Fibroblast of lung (primary cell): ENCODE data around the gene ANKRD44. TPM values are rescaled to one million over a fixed set of nuclear protein-coding genes. Genes with fewer than 3 reads are reported as not detected.

Experiments
- DNase-seq, 2 donors: peaks; one replicate each; pipeline versions ENCODE4 v3.0.0 to v3.0.0-alpha.2; 2010; ENCODE audit warnings: low read depth in 2 of 2
- H2AFZ ChIP-seq: 2 replicates; pipeline ENCODE4 v1.5.1; 2012; ENCODE audit warnings: low read length, control low read depth, inconsistent platforms
- H3K27ac ChIP-seq: 2 replicates; pipeline ENCODE4 v1.5.1; 2011; ENCODE audit warnings: low read length, control low read depth; ENCODE audit not compliant: insufficient read depth
- H3K27me3 ChIP-seq: 2 replicates; pipeline ENCODE4 v1.5.1; 2011; ENCODE audit warnings: mild to moderate bottlenecking, low read length; ENCODE audit not compliant: control insufficient read depth, insufficient read depth
- H3K36me3 ChIP-seq: 2 replicates; pipeline ENCODE4 v1.5.1; 2011; ENCODE audit warnings: low read length; ENCODE audit not compliant: control insufficient read depth, insufficient read depth
- H3K4me1 ChIP-seq: 2 replicates; pipeline ENCODE4 v1.5.1; 2011; ENCODE audit warnings: low read length; ENCODE audit not compliant: control insufficient read depth, insufficient read depth; ENCODE audit errors: extremely low read depth
- H3K4me2 ChIP-seq: 2 replicates; pipeline ENCODE4 v1.5.1; 2011; ENCODE audit warnings: low read length, control low read depth; ENCODE audit not compliant: insufficient read depth; ENCODE audit errors: extremely low read depth
- H3K4me3 ChIP-seq, 4 experiments: fragments of 200-600 bp in 1 of 4; sonication (generic) in 1 of 4; replicated peaks in 1 of 4; 2 replicates each; pipeline ENCODE4 v1.5.1; 2011 to 2016; ENCODE audit warnings: low read length in 4 of 4, low read depth in 3 of 4, mild to moderate bottlenecking in 3 of 4, control low read depth in 2 of 4, inconsistent platforms in 1 of 4, mixed read lengths in 1 of 4; ENCODE audit not compliant: insufficient read depth in 1 of 4; ENCODE audit errors: control extremely low read depth in 1 of 4
- H3K79me2 ChIP-seq: 2 replicates; pipeline ENCODE4 v1.5.1; 2012; ENCODE audit warnings: mild to moderate bottlenecking, low read length, inconsistent platforms; ENCODE audit not compliant: control insufficient read depth, insufficient read depth
- H3K9ac ChIP-seq: 2 replicates; pipeline ENCODE4 v1.5.1; 2011; ENCODE audit warnings: mild to moderate bottlenecking, low read length, control low read depth; ENCODE audit not compliant: insufficient read depth
- H3K9me3 ChIP-seq: 2 replicates; pipeline ENCODE4 v1.5.1; 2012; ENCODE audit warnings: low read depth, low read length; ENCODE audit not compliant: control insufficient read depth, insufficient read depth
- H4K20me1 ChIP-seq: 2 replicates; pipeline ENCODE4 v1.5.1; 2011; ENCODE audit warnings: low read length; ENCODE audit not compliant: control insufficient read depth, insufficient read depth; ENCODE audit errors: extremely low read depth
- CTCF ChIP-seq, 2 donors: IDR thresholded peaks in 1 of 2; conservative IDR thresholded peaks in 1 of 2; 1 replicate in 1 of 2; 2 replicates in 1 of 2; pipeline ENCODE4 v1.5.1; 2011 to 2012; ENCODE audit warnings: low read length in 2 of 2, control low read depth in 1 of 2, inconsistent platforms in 1 of 2, low read depth in 1 of 2, mild to moderate bottlenecking in 1 of 2
- EZH2 ChIP-seq: IDR thresholded peaks from 2 replicates; pipeline ENCODE4 v1.5.1; 2012; ENCODE audit warnings: low read length, control low read depth, mild to moderate bottlenecking; ENCODE audit errors: missing control alignments
- polyA plus RNA-seq, 2 donors: library from polyadenylated mRNA; depleted of rRNA in 1 of 2; stranded (reverse) in 1 of 2; unstranded in 1 of 2; fragments of >200 nt; gene quantifications; 2 replicates each; pipeline ENCODE4 v1.2.1, GENCODE V29; 2011 to 2012; ENCODE audit warnings: missing spikeins in 1 of 2
- total RNA-seq: library from RNA; depleted of rRNA; stranded (reverse); fragments of >200 nt; gene quantifications from 2 replicates; pipeline ENCODE4 v1.2.1, GENCODE V29; 2014

Gene ANKRD44
- total and polyA plus RNA-seq, 2 donors (not counting 1 experiment from before 2014, with no cell fraction given) = 7.6 to 9.7 TPM

GRCh38 chr2:197200051-197200761 lies 110.4 kb downstream of the ANKRD44 start:
- H3K4me3 ChIP-seq = no peak overlapping the region
- H3K27ac ChIP-seq = no peak overlapping the region
- no peak overlapping the region for H3K9ac ChIP-seq
- no peaks in the 10 kb centered on the region for H3K4me1 ChIP-seq
- no peak overlapping the region for H3K4me2 ChIP-seq
- no peak for TF ChIP-seq EZH2
- TF ChIP-seq CTCF (conservative IDR thresholded peaks at IDR 0.05 in 1 of 2, IDR thresholded peaks at IDR 0.05 in 1 of 2; ENCODE audit: low read depth in 1 of 2, low read length in 2 of 2) = no peak
- no peaks in the 10 kb centered on the region for H4K20me1 ChIP-seq
- H2AFZ ChIP-seq = no peak overlapping the region
- no peaks in the 10 kb centered on the region for H3K9me3 ChIP-seq
- H3K36me3 ChIP-seq = no peaks in the 10 kb centered on the region
- H3K27me3 ChIP-seq = no peaks in the 10 kb centered on the region
- H3K79me2 ChIP-seq = no peaks in the 10 kb centered on the region
- no peak for DNase-seq

GRCh38 chr2:197198890-197199289 lies 111.7 kb downstream of the ANKRD44 start:
- Histone ChIP-seq H3K27me3 (no peaks in the 10 kb centered on the region), H3K79me2 (no peaks in the 10 kb centered on the region), H3K36me3 (no peaks in the 10 kb centered on the region), H3K27ac (no peak overlapping the region), H3K4me3 (no peak overlapping the region), H4K20me1 (no peaks in the 10 kb centered on the region), H3K9me3 (no peaks in the 10 kb centered on the region), H2AFZ (no peak overlapping the region), H3K4me2 (no peak overlapping the region), H3K9ac (no peak overlapping the region), H3K4me1 (no peaks in the 10 kb centered on the region)
- TF ChIP-seq EZH2 (no peak), CTCF (conservative IDR thresholded peaks at IDR 0.05 in 1 of 2, IDR thresholded peaks at IDR 0.05 in 1 of 2; ENCODE audit: low read depth in 1 of 2, low read length in 2 of 2) (no peak)
- no peak for DNase-seq

GRCh38 chr2:197197895-197198311 lies 112.7 kb downstream of the ANKRD44 start:
- TF ChIP-seq CTCF (conservative IDR thresholded peaks at IDR 0.05 in 1 of 2, IDR thresholded peaks at IDR 0.05 in 1 of 2; ENCODE audit: low read depth in 1 of 2, low read length in 2 of 2) (no peak), EZH2 (no peak)
- Histone ChIP-seq H3K27ac (no peak overlapping the region), H3K79me2 (no peaks in the 10 kb centered on the region), H3K9me3 (no peaks in the 10 kb centered on the region), H3K27me3 (no peaks in the 10 kb centered on the region), H2AFZ (no peak overlapping the region), H3K36me3 (no peaks in the 10 kb centered on the region), H3K9ac (no peak overlapping the region), H4K20me1 (no peaks in the 10 kb centered on the region), H3K4me3 (no peak overlapping the region), H3K4me1 (no peaks in the 10 kb centered on the region), H3K4me2 (no peak overlapping the region)
- no peak for DNase-seq
